ENCODE results near the gene GART. TPM values are rescaled to one million over a fixed set of nuclear protein-coding genes. Genes with fewer than 3 reads are reported as not detected.

Gene GART
- total and polyA plus RNA-seq, 2 of the 8 experiments (the other 6 are each of a cell fraction or from before 2014, with no cell fraction given), result 23.1 to 231 TPM

- TF ChIP-seq SP1 (IDR thresholded peaks at IDR 0.05; ENCODE audit: low read depth, low read length) (no peak), JUN (IDR thresholded peaks at IDR 0.05; ENCODE audit: low read depth, low read length) (no peak), POLR2AphosphoS5 (IDR thresholded peaks at IDR 0.05; ENCODE audit: low read depth, low read length) (no peak), BCL11A (IDR thresholded peaks at IDR 0.05; ENCODE audit: low read depth in 2 of 2, low read length in 2 of 2) (no peak), TAF7 (optimal IDR thresholded peaks at IDR 0.05; ENCODE audit: borderline replicate concordance, low read depth, low read length) (no peak), SIX5 (IDR thresholded peaks at IDR 0.05; ENCODE audit: low read depth, low read length) (no peak), CBX8 (IDR thresholded peaks at IDR 0.05; ENCODE audit: borderline replicate concordance, low read depth, low read length) (no peak), TEAD4 (IDR thresholded peaks at IDR 0.05; ENCODE audit: low read depth, low read length) (no peak), KDM1A (IDR thresholded peaks at IDR 0.05; ENCODE audit: borderline replicate concordance, low read length) (no peak), PHF8 (conservative IDR thresholded peaks at IDR 0.05; ENCODE audit: low read depth, low read length) (no peak), TBP (IDR thresholded peaks at IDR 0.05; ENCODE audit: low read depth, low read length) (no peak)
- Histone ChIP-seq H2BK20ac (ENCODE audit: low read length) (no peak overlapping the region), H3K9ac (replicated peaks in 1 of 4; ENCODE audit: extremely low read depth in 1 of 4, low read depth in 3 of 4, low read length in 3 of 4) (no peak overlapping the region), H3K23me2 (ENCODE audit: low read depth, low read length) (no peaks in the 10 kb centered on the region), H2BK120ac (replicated peaks; ENCODE audit: low read depth, low read length) (no peak overlapping the region), H3K14ac (ENCODE audit: insufficient read length) (no peak overlapping the region), H3K4me1 (replicated peaks in 1 of 4; ENCODE audit: control insufficient read depth in 3 of 4, insufficient read depth in 4 of 4, low read length in 3 of 4) (no peaks in the 10 kb centered on the region), H3K27ac (ENCODE audit: low read depth, low read length) (no peak overlapping the region), H3K4ac (replicated peaks; ENCODE audit: insufficient read length, low read depth, low read length) (no peak overlapping the region), H3K9me3 (ENCODE audit: insufficient read depth in 2 of 2, low read depth in 1 of 2, low read length in 1 of 2) (no peaks in the 10 kb centered on the region), H2AFZ (ENCODE audit: low read length) (no peak overlapping the region), H4K8ac (ENCODE audit: extremely low read depth, insufficient read depth, low read length) (no peak overlapping the region), H4K5ac (ENCODE audit: insufficient read length, low read depth, low read length) (no peak overlapping the region), H4K20me1 (replicated peaks in 1 of 2; ENCODE audit: control insufficient read depth in 1 of 2, insufficient read depth in 2 of 2, low read length in 2 of 2) (peaks cover 17 to 18% of the 10 kb centered on the region in 2 experiments), H3K36me3 (ENCODE audit: control insufficient read depth in 2 of 4, insufficient read depth in 4 of 4, low read length in 3 of 4) (peaks cover 28 to 93% (median 67%) of the 10 kb centered on the region in 4 experiments), H2BK5ac (ENCODE audit: low read depth, low read length) (no peak overlapping the region), H3K79me2 (ENCODE audit: control insufficient read depth in 1 of 2, insufficient read depth in 2 of 2, low read length in 2 of 2) (peaks cover 13 to 70% of the 10 kb centered on the region in 2 experiments), H2BK12ac (ENCODE audit: low read depth, low read length) (no peak overlapping the region), H3K27me3 (replicated peaks in 1 of 4; ENCODE audit: control insufficient read depth in 3 of 4, extremely low read depth in 1 of 4, insufficient read depth in 3 of 4, low read length in 3 of 4) (no peaks in the 10 kb centered on the region), H3K4me3 (ENCODE audit: extremely low read depth in 1 of 4, insufficient read depth in 2 of 4, low read depth in 3 of 4, low read length in 4 of 4) (no peak overlapping the region), H3K18ac (ENCODE audit: extremely low read depth, low read length) (no peak overlapping the region), H2BK15ac (ENCODE audit: low read length) (no peak overlapping the region), H3K23ac (ENCODE audit: insufficient read length) (no peak overlapping the region), H3K79me1 (ENCODE audit: low read depth, low read length) (no peaks in the 10 kb centered on the region), H2AK5ac (ENCODE audit: low read depth, low read length) (no peak overlapping the region), H3K56ac (replicated peaks; ENCODE audit: insufficient read length, low read depth, low read length) (no peak overlapping the region), H3K4me2 (ENCODE audit: insufficient read depth in 1 of 2, low read depth in 2 of 2, low read length in 2 of 2) (no peak overlapping the region), H4K91ac (replicated peaks; ENCODE audit: insufficient read length, low read length) (no peak overlapping the region)
- no peak for DNase-seq (ENCODE audit: low read depth in 1 of 2, low spot score in 2 of 2)
- no peak for FAIRE-seq
- CTCF ChIA-PET (ENCODE audit: partially characterized antibody), result no interaction called here
- POLR2A ChIA-PET (ENCODE audit: partially characterized antibody), result interaction anchor here (0.6 to 7.4 kb wide), 3 partner anchors 16 to 135 kb away, joined by 3 to 64 read pairs (median 4); partner anchors contain the start of genes GART and SON
- 88% methylated on average over 4 of the region's 4 CpGs; no CpG with 5 or more reads in 1 of the 2 experiments for WGBS, 2 experiments (ENCODE audit: extremely low coverage in 1 of 2, insufficient coverage in 1 of 2, insufficient read length in 1 of 2, insufficient replicate concordance in 2 of 2, low coverage in 1 of 2, low lambda C conversion rate in 2 of 2, missing lambda C conversion rate in 1 of 2)
These were observed 17.0 kb upstream of the GART start for GRCh38 chr21:33558777-33559421.
